UCSD-AML1 (cell line): Measurements from ENCODE around the gene PBX3.
"Not testable (repeated sequence)": the region's sequence is repeated elsewhere in the genome, so short reads cannot be mapped to it uniquely, and the experiment has no call there.

Experiments
- DNase-seq: peaks from one replicate; lab custom pipeline; 2025; ENCODE audit not compliant: unreplicated experiment; lab: John Stamatoyannopoulos, UW

PBX3 gene

DNA sequence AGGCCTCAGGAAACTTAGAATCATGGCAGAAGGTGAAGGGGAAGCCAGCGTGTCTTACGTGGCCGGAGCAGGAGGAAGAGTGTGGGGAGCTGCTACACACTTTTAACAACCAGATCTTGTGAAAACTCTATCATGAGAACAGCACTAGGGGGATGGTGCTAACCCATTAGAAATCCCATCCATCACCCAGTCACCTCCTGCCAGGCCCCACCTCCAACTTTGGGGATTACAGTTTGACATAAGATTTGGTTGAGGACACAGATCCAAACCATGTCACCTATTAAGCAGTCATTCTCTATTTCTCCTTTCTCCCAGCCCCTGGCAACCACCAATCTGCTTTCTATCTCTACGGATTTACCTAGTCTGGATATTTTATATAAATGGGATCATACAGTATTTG lies 26.9 kb downstream of the PBX3 start:
- peak; percentile 22 for DNase-seq

DNA sequence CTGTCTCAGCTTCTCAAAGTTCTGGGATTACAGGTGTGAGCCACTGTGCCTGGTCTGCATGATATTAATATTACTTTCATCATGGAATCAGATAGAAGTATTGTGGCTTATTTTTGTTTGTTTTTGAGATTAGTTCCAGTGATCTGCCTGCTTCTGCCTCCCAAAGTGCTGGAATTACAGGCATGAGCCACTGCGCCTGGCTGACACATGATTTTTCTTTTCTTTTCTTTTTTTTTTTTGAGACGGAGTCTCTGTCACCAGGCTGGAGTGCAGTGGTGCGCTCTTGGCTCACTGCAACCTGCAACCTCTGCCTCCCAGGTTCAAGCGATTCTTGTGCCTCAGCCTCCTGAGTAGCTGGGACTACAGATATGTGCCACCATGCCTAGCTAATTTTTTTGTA lies 29.6 kb downstream of the PBX3 start:
- not testable (repeated sequence) for DNase-seq

- DNase-seq, result not testable (repeated sequence)
Observed at GRCh38 chr9:125778538-125779219, 31.5 kb downstream of the PBX3 start.

DNA sequence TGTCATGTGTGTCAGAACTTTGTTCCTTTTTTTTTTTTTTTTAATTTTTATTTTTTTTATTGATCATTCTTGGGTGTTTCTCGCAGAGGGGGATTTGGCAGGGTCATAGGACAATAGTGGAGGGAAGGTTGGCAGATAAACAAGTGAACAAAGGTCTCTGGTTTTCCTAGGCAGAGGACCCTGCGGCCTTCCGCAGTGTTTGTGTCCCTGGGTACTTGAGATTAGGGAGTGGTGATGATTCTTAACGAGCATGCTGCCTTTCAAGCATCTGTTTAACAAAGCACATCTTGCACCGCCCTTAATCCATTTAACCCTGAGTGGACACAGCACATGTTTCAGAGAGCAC lies 32.0 kb downstream of the PBX3 start:
- DNase-seq, result not testable (repeated sequence)

- no peak for DNase-seq
Observed at GRCh38 chr9:125782718-125783117, 35.5 kb downstream of the PBX3 start.

DNA sequence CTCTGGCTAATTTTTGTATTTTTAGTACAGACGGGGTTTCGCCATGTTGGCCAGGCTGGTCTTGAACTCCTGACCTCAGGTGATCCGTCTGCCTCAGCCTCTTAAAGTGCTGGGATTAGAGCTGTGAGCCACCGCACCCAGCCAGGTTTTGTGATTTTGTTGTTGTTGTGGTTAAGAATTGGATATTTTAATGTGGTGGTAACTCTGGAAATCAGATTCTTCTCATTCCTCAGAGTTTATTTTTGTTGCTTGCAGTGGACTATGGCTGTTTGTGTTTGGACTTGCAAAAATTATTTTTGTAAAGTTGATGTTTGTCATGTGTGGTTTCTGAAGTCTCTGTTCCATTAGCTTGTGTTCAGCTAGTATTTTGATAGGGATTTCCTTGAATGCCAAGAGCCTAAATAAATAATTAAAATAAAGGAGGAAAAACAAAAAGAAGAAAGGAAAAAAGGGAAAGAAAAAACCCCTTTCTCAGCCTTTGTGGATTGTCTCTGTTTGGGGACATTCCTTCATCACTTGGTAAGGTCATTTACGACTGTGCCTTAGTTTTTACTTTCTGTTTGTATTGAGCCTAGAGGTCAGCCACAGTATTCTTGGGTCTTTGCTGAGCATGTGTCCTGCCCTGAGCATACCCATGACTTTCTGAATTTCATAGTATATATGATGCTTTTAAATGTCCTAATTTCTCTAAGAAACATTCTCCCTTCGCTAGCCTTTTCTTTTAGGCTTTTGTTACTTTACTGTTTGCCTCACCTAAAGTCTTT lies 37.3 kb downstream of the PBX3 start:
- DNase-seq, result no peak

DNA sequence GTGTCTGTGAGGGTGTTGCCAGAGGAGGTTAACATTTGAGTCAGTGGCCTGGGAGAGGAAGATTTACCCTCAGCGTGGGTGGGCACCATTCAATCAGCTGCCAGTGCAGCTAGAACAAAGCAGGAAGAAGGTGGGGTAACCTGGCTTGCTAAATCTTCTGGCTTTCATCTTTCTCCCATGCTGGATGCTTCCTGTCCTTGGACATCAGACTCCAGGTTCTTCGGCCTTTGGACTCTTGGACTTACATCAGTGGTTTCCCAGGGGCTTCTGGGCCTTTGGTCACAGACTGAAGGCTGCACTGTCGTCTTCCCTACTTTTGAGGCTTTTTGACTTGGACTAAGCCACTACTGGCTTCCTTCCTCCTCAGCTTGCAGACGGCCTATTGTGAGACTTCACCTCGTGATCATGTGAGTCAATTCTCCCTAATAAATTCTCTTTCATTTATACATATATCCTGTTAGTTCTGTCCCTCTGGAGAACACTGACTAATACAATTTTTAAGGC lies 38.1 kb downstream of the PBX3 start:
- peak; percentile 36 for DNase-seq

GRCh38 chr9:125787715-125788114 lies 40.5 kb downstream of the PBX3 start:
- no peak for DNase-seq

DNA sequence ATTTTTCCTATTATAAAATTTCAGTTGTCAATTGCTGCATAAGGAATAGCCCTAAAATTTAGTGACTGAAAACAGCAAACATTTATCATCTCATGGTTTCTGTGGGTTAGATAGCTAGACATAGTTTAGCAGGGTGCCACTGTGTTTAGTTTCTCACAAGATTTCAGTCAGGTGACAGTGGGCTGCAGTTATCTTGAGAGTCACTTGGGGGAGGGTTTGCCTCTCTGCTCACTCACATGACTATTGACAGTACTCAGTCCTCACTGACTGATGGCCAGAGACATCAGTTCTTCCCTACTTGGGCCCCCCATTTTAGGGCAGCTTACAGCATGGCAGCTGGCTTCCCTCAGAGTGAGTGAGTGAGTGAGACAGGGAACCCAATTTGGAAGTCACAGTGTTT lies 42.0 kb downstream of the PBX3 start:
- no peak for DNase-seq

DNA sequence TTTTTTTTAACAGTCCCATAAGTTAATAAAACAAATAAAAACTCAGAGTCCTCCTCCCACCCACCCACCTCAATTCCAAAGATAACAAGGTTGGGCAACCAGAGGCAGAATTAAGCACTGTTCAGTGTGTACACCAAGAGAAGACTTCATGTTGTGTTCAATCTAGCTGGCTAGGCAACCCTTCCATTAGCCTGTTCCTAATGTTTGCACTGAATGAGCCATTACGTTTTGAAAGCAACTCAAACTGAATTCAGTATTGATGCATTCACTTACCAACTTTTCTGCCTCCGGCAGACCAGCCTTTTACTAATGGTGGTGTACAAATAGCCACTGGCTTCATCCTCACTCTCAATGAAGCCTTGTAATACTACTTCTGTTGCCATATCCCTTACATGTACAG lies 47.5 kb downstream of the PBX3 start:
- no peak for DNase-seq

- DNase-seq, result no peak
Observed at GRCh38 chr9:125795970-125796596, 48.9 kb downstream of the PBX3 start.

GRCh38 chr9:125797930-125798329 lies 50.8 kb downstream of the PBX3 start:
- DNase-seq, result no peak

GRCh38 chr9:125803526-125803925 lies 56.4 kb downstream of the PBX3 start:
- DNase-seq, result no peak

DNA sequence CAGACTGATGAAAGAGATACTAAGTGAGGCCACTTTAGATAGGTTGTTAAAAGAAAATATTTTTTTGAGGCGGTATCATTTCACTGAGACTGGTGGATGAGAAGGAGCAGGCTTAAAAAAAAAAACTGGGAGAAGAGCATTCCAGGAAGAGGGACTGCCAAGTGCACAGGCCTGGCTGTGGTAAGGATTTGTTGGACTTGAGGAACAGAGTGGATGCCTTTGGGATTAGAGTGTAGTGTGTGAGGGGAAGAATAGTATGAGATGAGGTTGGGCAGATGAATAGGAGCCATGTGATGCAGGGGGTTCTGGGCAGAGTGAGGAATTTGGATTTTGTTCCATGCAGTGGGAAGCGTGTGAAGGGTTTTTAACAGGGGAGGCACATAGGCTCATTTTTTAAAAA lies 57.9 kb downstream of the PBX3 start:
- no peak for DNase-seq

DNA sequence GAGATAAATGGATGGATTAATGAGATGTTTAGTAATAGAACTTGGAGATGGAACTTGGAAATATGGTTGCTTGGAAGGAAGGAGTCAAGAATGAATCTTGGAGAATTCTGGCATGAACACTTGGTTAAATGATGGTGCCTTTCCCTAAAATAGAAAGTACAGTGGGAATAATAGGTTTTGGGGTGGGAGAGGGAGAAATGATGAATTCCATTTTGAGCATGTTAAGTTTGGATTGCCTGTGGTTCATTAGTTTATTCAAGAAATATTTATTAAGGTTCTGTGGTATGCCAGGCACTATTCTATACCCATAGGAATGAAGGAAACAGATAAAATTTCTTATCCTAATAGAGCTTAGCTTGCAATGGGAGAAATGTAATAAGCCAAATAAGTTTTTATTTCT lies 58.4 kb downstream of the PBX3 start:
- no peak for DNase-seq

DNA sequence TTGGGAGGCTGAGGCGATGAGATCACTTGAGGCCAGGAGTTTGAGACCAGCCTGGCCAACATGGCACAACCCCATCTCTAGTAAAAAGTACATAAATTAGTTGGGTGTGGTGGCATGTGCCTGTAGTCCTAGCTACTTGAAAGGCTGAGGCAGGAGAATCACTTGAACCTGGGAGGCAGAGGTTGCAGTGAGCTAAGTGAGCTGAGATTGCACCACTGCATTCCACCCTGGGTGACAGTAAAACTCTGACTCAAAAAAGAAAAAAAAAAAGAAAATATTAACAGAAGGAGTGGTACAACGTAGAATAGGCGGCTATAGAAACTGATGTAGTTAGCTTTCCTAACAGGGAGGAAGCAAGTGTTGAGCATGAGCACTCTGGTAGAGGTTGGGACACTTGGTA lies 59.9 kb downstream of the PBX3 start:
- DNase-seq, result no peak

DNA sequence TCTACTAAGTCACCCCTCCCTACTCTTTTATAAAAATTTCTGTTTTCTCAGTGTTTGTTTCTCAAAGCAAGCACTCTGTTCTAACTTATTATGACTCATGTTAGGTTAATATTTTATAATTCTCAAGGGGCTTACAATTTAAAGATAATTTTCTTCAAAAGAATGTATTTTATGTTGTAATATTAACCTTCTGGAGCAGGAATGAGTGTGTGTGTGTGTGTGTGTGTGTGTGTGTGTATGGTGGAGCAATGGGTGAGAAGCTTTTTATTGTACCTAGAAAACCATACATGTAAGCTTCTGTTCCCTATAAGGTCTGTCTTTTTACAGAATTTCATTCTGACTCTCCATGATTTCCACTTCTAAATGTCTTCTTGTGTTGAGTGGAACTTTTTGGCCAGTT lies 63.0 kb downstream of the PBX3 start:
- no peak for DNase-seq

DNA sequence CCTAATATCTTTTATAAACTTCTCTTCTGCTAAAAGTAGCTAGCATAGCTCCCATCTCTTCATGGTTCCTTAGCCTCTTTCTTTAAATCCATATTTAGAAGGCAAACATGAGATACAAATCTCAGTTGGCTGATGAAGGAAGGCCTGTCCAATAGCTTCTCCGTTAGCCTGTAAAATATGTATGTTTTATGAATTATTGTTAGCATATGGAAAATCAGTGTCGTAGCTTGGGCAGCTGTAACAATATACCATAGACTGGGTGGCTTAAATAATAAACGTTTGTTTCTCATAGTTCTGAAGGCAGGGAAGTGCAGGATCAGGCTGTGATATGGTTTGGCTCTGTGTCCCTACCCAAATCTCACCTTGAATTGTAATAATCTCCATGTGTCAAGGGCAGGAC lies 63.8 kb downstream of the PBX3 start:
- no peak for DNase-seq

GRCh38 chr9:125812403-125812802 lies 65.2 kb downstream of the PBX3 start:
- DNase-seq, result no peak

DNA sequence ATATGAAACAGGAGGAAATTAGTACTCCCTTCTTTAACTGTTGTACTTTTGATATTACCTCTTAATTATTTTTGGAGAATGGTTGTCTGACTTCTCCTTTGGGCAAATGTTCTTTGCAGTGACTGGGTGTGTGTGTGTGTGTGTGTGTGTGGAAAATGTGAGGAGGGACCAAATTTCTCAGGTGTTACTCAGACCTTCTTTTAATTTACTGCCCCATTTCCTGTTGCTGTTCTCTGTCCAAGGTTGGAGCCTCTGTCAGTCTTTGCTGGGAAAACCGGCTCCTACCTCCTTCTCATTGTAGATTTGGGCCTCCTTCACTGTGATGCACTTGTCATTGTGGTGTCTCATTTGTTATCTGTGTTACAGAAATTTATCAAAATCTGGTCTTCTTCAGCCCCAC lies 68.4 kb downstream of the PBX3 start:
- DNase-seq, result no peak

DNA sequence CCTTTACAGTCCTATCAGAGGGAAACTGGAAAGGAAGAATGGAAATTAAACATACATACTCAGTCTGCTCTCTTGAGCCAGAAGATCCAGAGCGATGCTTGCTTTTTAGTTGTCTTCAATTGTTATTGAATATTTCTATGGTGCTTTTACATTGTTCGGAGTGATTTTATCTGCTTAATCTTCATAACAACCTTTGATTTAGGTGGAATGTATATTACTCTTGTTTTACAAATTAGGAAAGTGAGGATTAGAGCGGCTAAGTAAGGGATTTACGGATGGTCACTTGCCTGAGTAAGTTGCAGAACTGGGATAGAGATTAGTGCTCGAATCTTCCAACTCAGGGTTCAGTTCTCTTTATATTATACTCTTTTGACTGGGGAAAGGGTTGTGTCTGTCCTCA lies 69.1 kb downstream of the PBX3 start:
- no peak for DNase-seq

GRCh38 chr9:125820100-125820804 lies 73.1 kb downstream of the PBX3 start:
- DNase-seq, result no peak
